Ovary (tissue), 9 donors: ENCODE data around the gene CXADR. TPM values are rescaled to one million over a fixed set of nuclear protein-coding genes. Genes with fewer than 3 reads are reported as not detected.

Experiments used
- DNase-seq, 5 donors: peaks; one replicate each; pipeline ENCODE4 v3.0.0-alpha.2; 2019 to 2020
- H3K27ac ChIP-seq, 2 donors: fragments of 200-600 bp; one replicate each; pipeline versions ENCODE4 v1.5.1 to v1.8.0; 2019 to 2022
- H3K27me3 ChIP-seq: fragments of 200-600 bp; one replicate; pipeline ENCODE4 v1.8.0; 2022
- H3K36me3 ChIP-seq: fragments of 200-600 bp; sonication (generic); one replicate; pipeline ENCODE4 v1.5.1; 2019
- H3K4me1 ChIP-seq: one replicate; pipeline ENCODE4 v1.8.1; 2013; ENCODE audit warnings: mild to moderate bottlenecking, moderate library complexity; ENCODE audit not compliant: insufficient read depth
- H3K4me3 ChIP-seq: fragments of 200-600 bp; sonication (generic); one replicate; pipeline ENCODE4 v1.5.1; 2017
- H3K9me3 ChIP-seq, 2 donors: fragments of 200-600 bp in 1 of 2; sonication (generic) in 1 of 2; one replicate each; pipeline versions ENCODE4 v1.5.1 to v1.8.1; 2013 to 2019; ENCODE audit warnings: mild to moderate bottlenecking in 1 of 2, moderate library complexity in 1 of 2
- EP300 ChIP-seq: sonication (generic); formaldehyde crosslinking; IDR thresholded peaks from one replicate; pipeline ENCODE4 v1.6.1; 2017; ENCODE audit warnings: antibody characterized with exemption
- POLR2A ChIP-seq: fragments of 450-650 bp; IDR thresholded peaks from one replicate; pipeline ENCODE4 v1.6.1; 2017; ENCODE audit warnings: antibody characterized with exemption, mild to moderate bottlenecking, moderate library complexity
- WGBS, 3 donors: extraction: QIAGEN DNeasy Blood & Tissue Kit in 1 of 3; methylation state at CpG; one replicate each; pipeline versions ENCODE4 v1.1.5 to v1.1.7; 2013 to 2017; 5-methylcytosine and 5-hydroxymethylcytosine counted together
- intact Hi-C, 4 donors: fragments of 100-400 bp; cut with DNase I; formaldehyde crosslinking; loops; one replicate each; pipeline versions ENCODE4 v1.11.0 to v1.15.1; 2022 to 2023
- polyA plus RNA-seq, 2 donors: library from polyadenylated mRNA; stranded (reverse); fragments of 200-250 nt in 1 of 2; fragments of 350-450 nt in 1 of 2; fragmentation: Illumina TruSeq in 1 of 2; extraction: RNeasy Lipid Tissue Mini Kit (QIAGEN cat#74804) in 1 of 2; gene quantifications; one replicate each; pipeline ENCODE4 v1.2.3, GENCODE V29; 2013 to 2014
- small RNA-seq: library from RNA; depleted of rRNA; stranded (forward); fragments of <200 nt; gene quantifications from one replicate; pipeline ENCODE3, GENCODE V24; 2016
- total RNA-seq, 7 donors: library from RNA; depleted of rRNA in 2 of 7; stranded (reverse); fragments of >200 nt in 2 of 7; fragmentation: NEBNext Ultra II Directional in 3 of 7; extraction: Animal tissue kit (Norgen Biotek cat#: 25700) in 3 of 7; gene quantifications; one replicate each; pipeline versions ENCODE4 v1.1.0 to v1.2.4, GENCODE V29; 2016 to 2023
- TF ChIP-seq, protein P1 (sequence below), 3 donors: fragments of 450-650 bp in 2 of 3; fragments of 200-600 bp in 1 of 3; IDR thresholded peaks; one replicate each; pipeline versions ENCODE4 v1.5.1 to v1.8.0; 2016 to 2022; ENCODE audit warnings: antibody characterized with exemption in 3 of 3, mild to moderate bottlenecking in 1 of 3
- donor health status: DM: no; HTN: no; CAD: no; lungs with moderate emphysema.
- donor health status: DM: no; HTN: no; CAD: no.
- donor health status: Bipolar disorder and iron deficiency.
- donor health status: DM: yes; HTN: yes; CAD: no.
- donor health status: DM: no; HTN: no; CAD: no.
- donor health status: DM: yes; HTN: yes; CAD: no.

The CXADR gene
- total and polyA plus RNA-seq, 9 donors, result 0.13 to 40.7 (median 1.4) TPM

DNA sequence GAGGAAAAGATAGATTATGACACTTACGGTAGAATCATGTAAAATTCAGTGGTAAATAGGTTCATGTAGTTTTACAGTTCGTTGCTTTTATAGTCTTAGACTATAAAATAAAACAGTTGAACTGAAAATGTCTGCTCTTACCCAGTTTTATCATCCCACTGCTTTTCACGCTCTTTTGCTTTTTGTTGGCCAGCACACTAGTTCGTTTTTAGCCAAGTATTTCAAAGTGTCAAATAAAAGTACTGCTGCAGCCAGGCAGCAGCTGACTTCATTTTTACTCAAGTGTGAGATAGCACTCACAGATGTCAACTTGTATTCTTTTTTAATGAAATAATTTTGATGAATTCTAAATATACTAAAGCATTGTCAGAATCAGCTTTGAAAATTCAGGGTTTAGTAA, 118.4 kb downstream of the CXADR start:
- Histone ChIP-seq H3K4me1 (no peaks in the 10 kb centered on the region), H3K4me3 (no peak overlapping the region), H3K27ac (no peak overlapping the region), H3K36me3 (no peaks in the 10 kb centered on the region), H3K27me3 (no peaks in the 10 kb centered on the region), H3K9me3 (no peaks in the 10 kb centered on the region)
- WGBS, 3 donors, result 16 to 25% (median 16%) methylated on average over 4 of the region's 4 CpGs
- TF ChIP-seq EP300, result no peak
- TF ChIP-seq POLR2A, result no peak
- TF ChIP-seq, protein P1, sequence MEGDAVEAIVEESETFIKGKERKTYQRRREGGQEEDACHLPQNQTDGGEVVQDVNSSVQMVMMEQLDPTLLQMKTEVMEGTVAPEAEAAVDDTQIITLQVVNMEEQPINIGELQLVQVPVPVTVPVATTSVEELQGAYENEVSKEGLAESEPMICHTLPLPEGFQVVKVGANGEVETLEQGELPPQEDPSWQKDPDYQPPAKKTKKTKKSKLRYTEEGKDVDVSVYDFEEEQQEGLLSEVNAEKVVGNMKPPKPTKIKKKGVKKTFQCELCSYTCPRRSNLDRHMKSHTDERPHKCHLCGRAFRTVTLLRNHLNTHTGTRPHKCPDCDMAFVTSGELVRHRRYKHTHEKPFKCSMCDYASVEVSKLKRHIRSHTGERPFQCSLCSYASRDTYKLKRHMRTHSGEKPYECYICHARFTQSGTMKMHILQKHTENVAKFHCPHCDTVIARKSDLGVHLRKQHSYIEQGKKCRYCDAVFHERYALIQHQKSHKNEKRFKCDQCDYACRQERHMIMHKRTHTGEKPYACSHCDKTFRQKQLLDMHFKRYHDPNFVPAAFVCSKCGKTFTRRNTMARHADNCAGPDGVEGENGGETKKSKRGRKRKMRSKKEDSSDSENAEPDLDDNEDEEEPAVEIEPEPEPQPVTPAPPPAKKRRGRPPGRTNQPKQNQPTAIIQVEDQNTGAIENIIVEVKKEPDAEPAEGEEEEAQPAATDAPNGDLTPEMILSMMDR (IDR thresholded peaks at IDR 0.05), result no peak
- intact Hi-C loops, result no loop called here
- no peak for DNase-seq

DNA sequence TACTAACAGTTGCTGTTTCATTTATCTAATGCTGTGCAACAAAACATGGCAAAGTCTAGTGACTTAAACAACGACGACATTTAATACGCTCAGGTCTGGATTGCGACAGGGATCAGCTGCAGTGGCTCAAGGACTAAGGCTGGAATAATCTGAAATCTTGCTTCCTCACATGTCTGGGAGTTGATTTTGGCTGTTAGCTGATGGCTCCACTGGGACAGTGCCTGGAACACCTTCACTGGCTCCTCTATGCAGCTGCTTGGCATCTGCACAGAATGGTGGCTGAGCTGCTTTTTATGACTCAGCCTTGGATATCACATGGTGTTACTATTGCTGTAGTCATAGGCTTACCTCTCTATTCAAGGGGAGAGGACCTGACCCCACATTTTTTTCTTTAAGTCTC, 123.9 kb downstream of the CXADR start:
- intact Hi-C loops, result no loop called here
- Histone ChIP-seq H3K9me3 (no peaks in the 10 kb centered on the region), H3K4me1 (no peaks in the 10 kb centered on the region)

DNA sequence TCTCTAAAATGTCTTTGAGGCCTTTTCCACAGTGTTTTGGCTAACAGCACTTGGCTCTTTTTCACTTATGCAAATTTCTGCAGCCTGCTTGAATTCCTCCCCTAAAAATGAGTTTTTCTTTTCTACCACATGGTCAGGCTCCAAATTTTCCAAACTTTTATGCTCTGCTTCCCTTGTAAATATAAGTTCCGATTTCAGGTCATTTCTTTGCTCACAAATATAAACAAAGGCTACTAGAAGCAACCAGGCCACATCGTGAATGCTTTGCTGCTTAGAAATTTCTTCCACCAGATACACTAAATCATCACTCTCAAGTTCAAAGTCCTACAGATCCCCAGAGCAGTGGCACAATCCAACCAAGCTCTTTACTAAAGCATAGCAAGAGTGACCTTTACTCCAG, 128.0 kb downstream of the CXADR start:
- Histone ChIP-seq H3K36me3 (no peaks in the 10 kb centered on the region), H3K27ac (no peak overlapping the region), H3K4me1 (no peaks in the 10 kb centered on the region), H3K4me3 (no peak overlapping the region), H3K9me3 (no peaks in the 10 kb centered on the region), H3K27me3 (no peaks in the 10 kb centered on the region)
- DNase-seq, result no peak
- 82 to 90% (median 89%) methylated on average over 2 of the region's 2 CpGs for WGBS, 3 donors
- intact Hi-C loops, result no loop called here
- TF ChIP-seq POLR2A (no peak), EP300 (no peak)
- TF ChIP-seq, protein P1 (IDR thresholded peaks at IDR 0.05), result no peak

More for the DNA sequence above, 123.9 kb downstream of the CXADR start:
- H3K36me3 ChIP-seq, result no peaks in the 10 kb centered on the region
- DNase-seq, result no peak
- no peaks in the 10 kb centered on the region for H3K27me3 ChIP-seq
- no peak for TF ChIP-seq POLR2A
- TF ChIP-seq EP300, result no peak
- TF ChIP-seq, protein P1 (IDR thresholded peaks at IDR 0.05), result no peak
- no peak overlapping the region for H3K4me3 ChIP-seq
- H3K27ac ChIP-seq, result no peak overlapping the region
- 72 to 85% (median 79%) methylated on average over 4 of the region's 4 CpGs for WGBS, 3 donors

Small RNA genes lying within 50 kb of the gene (small RNA-seq; reads per million reads assigned to genes)
- gene RF00019 (not detected), gene RN7SL163P (not detected), gene RPL39P40 (not detected)

Other genes with a start within 250 kb of the CXADR start
- 100 to 1,000 TPM in 1 of 7 donors, 10 to 100 TPM in 6; 16.7 to 181 (median 24.5) TPM for gene BTG3, start 99.9 kb downstream of the CXADR start, total RNA-seq
- gene BTG3, start 99.9 kb downstream of the CXADR start, polyA plus RNA-seq, result 10 to 100 TPM; 22.6 to 28.3 TPM